A549 (cell line): ENCODE measurements around the gene SFI1. TPM values are rescaled to one million over a fixed set of nuclear protein-coding genes. Genes with fewer than 3 reads are reported as not detected.

Experiments used
- ATAC-seq, 2 experiments: fragments of 200-7000 bp in 1 of 2; fragments of >200 bp in 1 of 2; cut with Nextera tagmentation in 1 of 2; cut with Tn5 transposase in 1 of 2; 3 replicates each; pipeline versions ENCODE4 v1.8.0 to v1.9.1; 2018 to 2020; ENCODE audit warnings: mild to moderate bottlenecking in 1 of 2, moderate library complexity in 1 of 2
- CTCF ChIA-PET: fragments of 300-600 bp; sonication (Branson Sonifier 250); formaldehyde crosslinking; extraction: SDS; loops from one replicate; lab custom pipeline; 2021; ENCODE audit warnings: antibody characterized with exemption, inconsistent platforms; lab: Yijun Ruan, JAX
- POLR2A ChIA-PET: fragments of 350-600 bp; formaldehyde crosslinking; extraction: SDS; loops from one replicate; lab custom pipeline; 2021; ENCODE audit warnings: antibody characterized with exemption, inconsistent platforms; lab: Yijun Ruan, JAX
- DNase-seq, 2 experiments: peaks; one replicate each; pipeline versions ENCODE4 v3.0.0 to v3.0.0-alpha.2; 2011 to 2016; ENCODE audit warnings: low read depth in 1 of 2, low spot score in 1 of 2
- FAIRE-seq: peaks from 2 replicates; lab custom pipeline; 2011; peaks lifted over from hg19 to GRCh38; lab: Jason Lieb, UNC
- H3K27ac ChIP-seq, 2 experiments: fragments of >200 bp; sonication (Bioruptor Twin); formaldehyde crosslinking; 3 replicates each; pipeline ENCODE4 v1.5.1; 2016 to 2017
- H3K4me1 ChIP-seq: fragments of >200 bp; sonication (Bioruptor Twin); formaldehyde crosslinking; 3 replicates; pipeline ENCODE4 v1.6.1; 2016
- H3K4me2 ChIP-seq: fragments of >200 bp; sonication (Bioruptor Twin); formaldehyde crosslinking; 3 replicates; pipeline ENCODE4 v1.6.1; 2016
- H3K4me3 ChIP-seq: fragments of >200 bp; sonication (Bioruptor Twin); formaldehyde crosslinking; 3 replicates; pipeline ENCODE4 v1.5.1; 2016
- H3K9me3 ChIP-seq: fragments of >200 bp; sonication (Bioruptor Twin); formaldehyde crosslinking; 3 replicates; pipeline ENCODE4 v1.6.1; 2016
- BHLHE40 ChIP-seq: IDR thresholded peaks from 2 replicates; pipeline ENCODE4 v1.6.1; 2012; ENCODE audit warnings: low read depth, low read length, inconsistent platforms
- CBX8 ChIP-seq: fragments of 200-600 bp; sonication (generic); IDR thresholded peaks from 2 replicates; pipeline ENCODE4 v1.6.1; 2016
- CHD4 ChIP-seq: fragments of 200-600 bp; sonication (generic); IDR thresholded peaks from 2 replicates; pipeline ENCODE4 v1.6.1; 2016; ENCODE audit warnings: antibody characterized with exemption, mild to moderate bottlenecking, borderline replicate concordance
- CTCF ChIP-seq: fragments of >200 bp; sonication (Bioruptor Twin); formaldehyde crosslinking; IDR thresholded peaks from 3 replicates; pipeline ENCODE4 v1.5.1; 2016
- EHF ChIP-seq: fragments of 250-450 bp; sonication (Bioruptor Pico); IDR thresholded peaks from 2 replicates; pipeline ENCODE4 v1.5.0; 2020; ENCODE audit warnings: mild to moderate bottlenecking
- EP300 ChIP-seq, 2 experiments: fragments of >200 bp; sonication (Bioruptor Twin); formaldehyde crosslinking; IDR thresholded peaks; 2 replicates in 1 of 2; 3 replicates in 1 of 2; pipeline ENCODE4 v1.6.1; 2016 to 2017
- FOSB ChIP-seq: fragments of 250-450 bp; sonication (Bioruptor Pico); IDR thresholded peaks from 2 replicates; pipeline ENCODE4 v1.5.0; 2020; ENCODE audit warnings: mild to moderate bottlenecking, moderate library complexity
- GATA3 ChIP-seq: IDR thresholded peaks from 2 replicates; pipeline ENCODE4 v1.6.1; 2012; ENCODE audit warnings: borderline replicate concordance
- HDAC2 ChIP-seq: fragments of 200-600 bp; sonication (generic); IDR thresholded peaks from 2 replicates; pipeline ENCODE4 v1.6.1; 2016
- HOXB13 ChIP-seq: fragments of 250-450 bp; sonication (Bioruptor Pico); IDR thresholded peaks from 2 replicates; pipeline ENCODE4 v1.5.0; 2020; ENCODE audit warnings: low read depth, mild to moderate bottlenecking, moderate library complexity
- HOXB5 ChIP-seq: fragments of 250-450 bp; sonication (Bioruptor Pico); IDR thresholded peaks from 2 replicates; pipeline ENCODE4 v1.5.0; 2020; ENCODE audit warnings: mild to moderate bottlenecking, moderate library complexity
- JUN ChIP-seq, 2 experiments: fragments of >200 bp; sonication (Bioruptor Twin); formaldehyde crosslinking; IDR thresholded peaks; 2 replicates in 1 of 2; 3 replicates in 1 of 2; pipeline ENCODE4 v1.6.1; 2016 to 2017
- JUNB ChIP-seq: fragments of >200 bp; sonication (Bioruptor Twin); formaldehyde crosslinking; IDR thresholded peaks from 2 replicates; pipeline ENCODE4 v1.6.1; 2016
- KDM1A ChIP-seq: fragments of 200-600 bp; sonication (generic); IDR thresholded peaks from 2 replicates; pipeline ENCODE4 v1.6.1; 2016; ENCODE audit warnings: low read depth, mild to moderate bottlenecking
- MAX ChIP-seq: IDR thresholded peaks from 2 replicates; pipeline ENCODE4 v1.6.1; 2012
- MYC ChIP-seq: IDR thresholded peaks from 2 replicates; pipeline ENCODE4 v1.6.1; 2012; ENCODE audit warnings: mild to moderate bottlenecking, inconsistent platforms, low read length, improper control_type of control experiment, borderline replicate concordance
- NFE2L2 ChIP-seq: fragments of 150-350 bp; conservative IDR thresholded peaks from 2 replicates; pipeline ENCODE4 v1.6.1; 2014; ENCODE audit warnings: low read length
- PHF8 ChIP-seq: fragments of 200-600 bp; sonication (generic); IDR thresholded peaks from 2 replicates; pipeline ENCODE4 v1.6.1; 2016; ENCODE audit warnings: low read depth, mild to moderate bottlenecking, antibody characterized with exemption, moderate library complexity, borderline replicate concordance
- POLR2AphosphoS2 ChIP-seq: conservative IDR thresholded peaks from 2 replicates; pipeline ENCODE4 v1.6.1; 2012; ENCODE audit warnings: low read length, improper control_type of control experiment, inconsistent platforms
- RAD21 ChIP-seq, 2 experiments: fragments of >200 bp in 1 of 2; sonication (Bioruptor Twin) in 1 of 2; formaldehyde crosslinking in 1 of 2; IDR thresholded peaks in 1 of 2; conservative IDR thresholded peaks in 1 of 2; 2 replicates in 1 of 2; 3 replicates in 1 of 2; pipeline ENCODE4 v1.6.1; 2012 to 2018; ENCODE audit warnings: inconsistent platforms in 1 of 2
- RFX5 ChIP-seq: fragments of 450-650 bp; IDR thresholded peaks from 2 replicates; pipeline ENCODE4 v1.7.1; 2014; ENCODE audit warnings: antibody characterized with exemption, mild to moderate bottlenecking, moderate library complexity
- SMC3 ChIP-seq: fragments of >200 bp; sonication (Bioruptor Twin); formaldehyde crosslinking; IDR thresholded peaks from 3 replicates; pipeline ENCODE4 v1.6.1; 2018; ENCODE audit warnings: inconsistent platforms
- TFCP2L1 ChIP-seq: fragments of 250-450 bp; sonication (Bioruptor Pico); IDR thresholded peaks from 2 replicates; pipeline ENCODE4 v1.5.0; 2021; ENCODE audit warnings: mild to moderate bottlenecking
- ZFP36 ChIP-seq: fragments of 450-650 bp; IDR thresholded peaks from 2 replicates; pipeline ENCODE4 v1.6.1; 2014; ENCODE audit warnings: borderline replicate concordance; ENCODE audit not compliant: partially characterized antibody
- WGBS: methylation state at CpG from one replicate; pipeline ENCODE4 v1.1.6; 2017; ENCODE audit errors: missing lambda C conversion rate; 5-methylcytosine and 5-hydroxymethylcytosine counted together
- polyA plus RNA-seq, 4 experiments: library from polyadenylated mRNA; depleted of rRNA in 3 of 4; stranded (reverse); fragments of >200 nt; fragmentation: RNase III in 1 of 4; extraction: RNeasy Plus Mini Kit Qiagen cat#74134 plus additional on column Dnase treatment in 1 of 4; gene quantifications; 2 replicates in 3 of 4; 3 replicates in 1 of 4; pipeline ENCODE4 v1.2.3, GENCODE V29; 2011 to 2017
- TF ChIP-seq, protein P1 (sequence below): IDR thresholded peaks from 2 replicates; pipeline ENCODE4 v1.6.1; 2012; ENCODE audit warnings: low read depth, borderline replicate concordance
- TF ChIP-seq, protein P2 (sequence below): fragments of >200 bp; sonication (Bioruptor Twin); formaldehyde crosslinking; IDR thresholded peaks from 2 replicates; pipeline ENCODE4 v1.6.1; 2016
- TF ChIP-seq, protein P3 (sequence below): fragments of 250-450 bp; sonication (Bioruptor Pico); IDR thresholded peaks from 2 replicates; pipeline ENCODE4 v1.5.0; 2021; ENCODE audit warnings: mild to moderate bottlenecking, moderate library complexity, borderline replicate concordance
- TF ChIP-seq, protein P4 (sequence below): fragments of 150-350 bp; IDR thresholded peaks from 2 replicates; pipeline ENCODE4 v1.6.1; 2014; ENCODE audit warnings: low read depth, mild to moderate bottlenecking, low read length

Gene SFI1
- polyA plus RNA-seq, 2 of the 4 experiments (the other 2 are of a cell fraction): 6.8 to 17.9 TPM

- DNase-seq (peak; percentile 21 to 52), FAIRE-seq (no peak), ATAC-seq (peak; percentile 93 to 94)
- POLR2A ChIA-PET: interaction anchor here (0.6 kb wide), 1 partner anchor 60 kb away, joined by 3 read pairs; no protein-coding TSS in a partner anchor
- peak; percentile 46 for TF ChIP-seq CTCF
- TF ChIP-seq MYC: no peak
- peak in 1 of 2 experiments; percentile 15; a peak in 2 of 5 replicates for TF ChIP-seq RAD21 (conservative IDR thresholded peaks at IDR 0.05 in 1 of 2, IDR thresholded peaks at IDR 0.05 in 1 of 2)
- Histone ChIP-seq H3K4me3 (no peak overlapping the region), H3K27ac (no peak overlapping the region), H3K9me3 (no peaks in the 10 kb centered on the region), H3K4me2 (no peak overlapping the region), H3K4me1 (no peaks in the 10 kb centered on the region)
- WGBS: 47% methylated on average over 5 of the region's 5 CpGs
- CTCF ChIA-PET: interaction anchor here (0.6 to 3.4 kb wide), 7 partner anchors 8 to 517 kb away, joined by 3 to 13 read pairs (median 4); no protein-coding TSS in a partner anchor
These were observed 44.4 kb upstream of the SFI1 start for GRCh38 chr22:31451709-31452571.

DNA sequence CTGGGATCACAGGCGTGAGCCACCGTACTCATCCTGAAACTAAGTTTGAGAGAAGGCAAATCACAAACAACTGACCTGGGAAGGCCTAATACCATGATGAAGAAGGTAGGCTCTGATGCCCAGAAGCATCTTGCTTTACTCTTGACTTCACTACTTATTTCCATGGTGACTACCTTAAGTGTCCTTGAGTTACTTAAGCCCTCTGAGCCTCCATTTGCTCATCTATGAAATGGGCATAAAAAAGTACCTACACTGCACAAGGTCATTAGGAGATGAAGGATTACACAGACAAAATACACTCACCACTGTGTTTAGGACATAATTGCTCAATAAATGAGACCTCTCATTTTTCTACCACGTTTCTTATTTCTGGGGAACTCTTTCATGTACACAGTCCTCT, 34.6 kb upstream of the SFI1 start:
- ChIA-PET CTCF (no interaction called here), POLR2A (no interaction called here)
- H3K9me3 ChIP-seq: no peaks in the 10 kb centered on the region
- no peak overlapping the region for H3K4me3 ChIP-seq
- DNase-seq (no peak), ATAC-seq (no peak), FAIRE-seq (no peak)
- WGBS: 94% methylated on average over 3 of the region's 3 CpGs
- H3K27ac ChIP-seq: no peak overlapping the region
- H3K4me2 ChIP-seq: no peak overlapping the region
- no peak for TF ChIP-seq GATA3
- no peak for TF ChIP-seq PHF8
- TF ChIP-seq HDAC2: no peak
- no peak for TF ChIP-seq HOXB13 (CRISPR knock-in tag)
- no peak for TF ChIP-seq FOSB (CRISPR knock-in tag)
- no peak for TF ChIP-seq HOXB5 (CRISPR knock-in tag)
- TF ChIP-seq RFX5: no peak
- no peak for TF ChIP-seq CBX8
- no peak for TF ChIP-seq POLR2AphosphoS2
- TF ChIP-seq CHD4: no peak
- no peak for TF ChIP-seq EHF (CRISPR knock-in tag)
- no peak for TF ChIP-seq JUNB
- TF ChIP-seq, protein P1, sequence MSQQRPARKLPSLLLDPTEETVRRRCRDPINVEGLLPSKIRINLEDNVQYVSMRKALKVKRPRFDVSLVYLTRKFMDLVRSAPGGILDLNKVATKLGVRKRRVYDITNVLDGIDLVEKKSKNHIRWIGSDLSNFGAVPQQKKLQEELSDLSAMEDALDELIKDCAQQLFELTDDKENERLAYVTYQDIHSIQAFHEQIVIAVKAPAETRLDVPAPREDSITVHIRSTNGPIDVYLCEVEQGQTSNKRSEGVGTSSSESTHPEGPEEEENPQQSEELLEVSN: no peak
- TF ChIP-seq NFE2L2: no peak
- H3K4me1 ChIP-seq: no peaks in the 10 kb centered on the region

GRCh38 chr22:31465307-31465706, 31.0 kb upstream of the SFI1 start:
- FAIRE-seq (no peak), DNase-seq (no peak), ATAC-seq (no peak)
- H3K27ac ChIP-seq: no peak overlapping the region
- no peak overlapping the region for H3K4me3 ChIP-seq
- no peaks in the 10 kb centered on the region for H3K4me1 ChIP-seq
- no peak overlapping the region for H3K4me2 ChIP-seq
- ChIA-PET CTCF (no interaction called here), POLR2A (no interaction called here)
- 88% methylated on average over 2 of the region's 2 CpGs for WGBS
- no peaks in the 10 kb centered on the region for H3K9me3 ChIP-seq
- no peak for TF ChIP-seq EHF (CRISPR knock-in tag)
- TF ChIP-seq, protein P2, sequence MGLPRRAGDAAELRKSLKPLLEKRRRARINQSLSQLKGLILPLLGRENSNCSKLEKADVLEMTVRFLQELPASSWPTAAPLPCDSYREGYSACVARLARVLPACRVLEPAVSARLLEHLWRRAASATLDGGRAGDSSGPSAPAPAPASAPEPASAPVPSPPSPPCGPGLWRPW: no peak
- TF ChIP-seq TFCP2L1: no peak
- TF ChIP-seq JUN (IDR thresholded peaks at IDR 0.05): no peak
- no peak for TF ChIP-seq ZFP36
- TF ChIP-seq SMC3: no peak
- TF ChIP-seq, protein P3, sequence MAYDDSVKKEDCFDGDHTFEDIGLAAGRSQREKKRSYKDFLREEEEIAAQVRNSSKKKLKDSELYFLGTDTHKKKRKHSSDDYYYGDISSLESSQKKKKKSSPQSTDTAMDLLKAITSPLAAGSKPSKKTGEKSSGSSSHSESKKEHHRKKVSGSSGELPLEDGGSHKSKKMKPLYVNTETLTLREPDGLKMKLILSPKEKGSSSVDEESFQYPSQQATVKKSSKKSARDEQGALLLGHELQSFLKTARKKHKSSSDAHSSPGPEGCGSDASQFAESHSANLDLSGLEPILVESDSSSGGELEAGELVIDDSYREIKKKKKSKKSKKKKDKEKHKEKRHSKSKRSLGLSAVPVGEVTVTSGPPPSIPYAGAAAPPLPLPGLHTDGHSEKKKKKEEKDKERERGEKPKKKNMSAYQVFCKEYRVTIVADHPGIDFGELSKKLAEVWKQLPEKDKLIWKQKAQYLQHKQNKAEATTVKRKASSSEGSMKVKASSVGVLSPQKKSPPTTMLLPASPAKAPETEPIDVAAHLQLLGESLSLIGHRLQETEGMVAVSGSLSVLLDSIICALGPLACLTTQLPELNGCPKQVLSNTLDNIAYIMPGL: no peak
- TF ChIP-seq EP300 (IDR thresholded peaks at IDR 0.05): no peak
- TF ChIP-seq HDAC2: no peak
- no peak for TF ChIP-seq PHF8
- no peak for TF ChIP-seq MAX
- TF ChIP-seq MYC: no peak
- no peak for TF ChIP-seq BHLHE40
- TF ChIP-seq JUNB: no peak
- no peak for TF ChIP-seq KDM1A
- TF ChIP-seq, protein P4, sequence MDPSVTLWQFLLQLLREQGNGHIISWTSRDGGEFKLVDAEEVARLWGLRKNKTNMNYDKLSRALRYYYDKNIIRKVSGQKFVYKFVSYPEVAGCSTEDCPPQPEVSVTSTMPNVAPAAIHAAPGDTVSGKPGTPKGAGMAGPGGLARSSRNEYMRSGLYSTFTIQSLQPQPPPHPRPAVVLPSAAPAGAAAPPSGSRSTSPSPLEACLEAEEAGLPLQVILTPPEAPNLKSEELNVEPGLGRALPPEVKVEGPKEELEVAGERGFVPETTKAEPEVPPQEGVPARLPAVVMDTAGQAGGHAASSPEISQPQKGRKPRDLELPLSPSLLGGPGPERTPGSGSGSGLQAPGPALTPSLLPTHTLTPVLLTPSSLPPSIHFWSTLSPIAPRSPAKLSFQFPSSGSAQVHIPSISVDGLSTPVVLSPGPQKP: no peak
